ENCODE data around the gene SLC25A47. TPM values are rescaled to one million over a fixed set of nuclear protein-coding genes. Genes with fewer than 3 reads are reported as not detected.
"Not testable (repeated sequence)": the region's sequence is repeated elsewhere in the genome, so short reads cannot be mapped to it uniquely, and the experiment has no call there.

The SLC25A47 gene
- polyA plus RNA-seq = not detected

GRCh38 chr14:100323121-100323941 is at the start of gene SLC25A47:
Gene SLC25A47 (plus strand): TSS chr14:100323339. CDS start chr14:100323415, 76 bp downstream.
- H3K9me3 Mint-ChIP-seq = no peaks in the 10 kb centered on the region
- H3K4me1 Mint-ChIP-seq = peaks cover 0 to 4% (median 2%) of the 10 kb centered on the region in 3 donors
- no peak within 1 kb of the TSS for H3K27ac Mint-ChIP-seq
- no peaks in the 10 kb centered on the region for H3K36me3 Mint-ChIP-seq
- H3K27me3 Mint-ChIP-seq = no peaks in the 10 kb centered on the region
- H3K4me3 Mint-ChIP-seq = peak within 1 kb of the TSS in 1 of 4 donors; percentile 33

GRCh38 chr14:100274250-100274649 is 48.9 kb upstream of the SLC25A47 start:
- Mint-ChIP-seq H3K9me3 (no peaks in the 10 kb centered on the region), H3K27me3 (no peaks in the 10 kb centered on the region), H3K36me3 (peaks cover 2% of the 10 kb centered on the region), H3K27ac (peak overlapping the region in 2 of 3 donors; percentile 13 to 46), H3K4me1 (peaks cover 26 to 30% (median 30%) of the 10 kb centered on the region in 3 donors), H3K4me3 (no peak overlapping the region)

GRCh38 chr14:100275214-100275613 is 47.9 kb upstream of the SLC25A47 start:
- H3K4me1 Mint-ChIP-seq = peaks cover 24 to 33% (median 29%) of the 10 kb centered on the region in 3 donors
- peak overlapping the region in 1 of 4 donors; percentile 19 for H3K4me3 Mint-ChIP-seq
- peaks cover 2% of the 10 kb centered on the region for H3K36me3 Mint-ChIP-seq
- H3K27ac Mint-ChIP-seq = peak overlapping the region in 1 of 3 donors; percentile 89
- H3K9me3 Mint-ChIP-seq = no peaks in the 10 kb centered on the region
- no peaks in the 10 kb centered on the region for H3K27me3 Mint-ChIP-seq

- no peaks in the 10 kb centered on the region for H3K9me3 Mint-ChIP-seq
- H3K4me1 Mint-ChIP-seq = peaks cover 20 to 26% (median 26%) of the 10 kb centered on the region in 3 donors
- no peak overlapping the region for H3K4me3 Mint-ChIP-seq
- peaks cover 2% of the 10 kb centered on the region for H3K36me3 Mint-ChIP-seq
- peak overlapping the region; percentile 23 to 78 (median 41) for H3K27ac Mint-ChIP-seq
- no peaks in the 10 kb centered on the region for H3K27me3 Mint-ChIP-seq
Observed at GRCh38 chr14:100278702-100279101, 44.4 kb upstream of the SLC25A47 start.

- Mint-ChIP-seq H3K9me3 (no peaks in the 10 kb centered on the region), H3K27me3 (no peaks in the 10 kb centered on the region), H3K27ac (peak overlapping the region; percentile 23 to 78 (median 41)), H3K4me3 (no peak overlapping the region), H3K4me1 (peaks cover 19 to 25% (median 25%) of the 10 kb centered on the region in 3 donors), H3K36me3 (peaks cover 2% of the 10 kb centered on the region)
Observed at GRCh38 chr14:100279133-100279532, 44.0 kb upstream of the SLC25A47 start.

- H3K27ac Mint-ChIP-seq = peak overlapping the region in 1 of 3 donors; percentile 23
- peaks cover 15 to 25% (median 24%) of the 10 kb centered on the region in 3 donors for H3K4me1 Mint-ChIP-seq
- no peaks in the 10 kb centered on the region for H3K36me3 Mint-ChIP-seq
Observed at GRCh38 chr14:100279563-100279962, 43.6 kb upstream of the SLC25A47 start.

GRCh38 chr14:100281286-100282082 is 41.7 kb upstream of the SLC25A47 start:
- Mint-ChIP-seq H3K4me1 (peaks cover 10 to 19% (median 19%) of the 10 kb centered on the region in 3 donors), H3K4me3 (no peak overlapping the region), H3K9me3 (no peaks in the 10 kb centered on the region), H3K27ac (no peak overlapping the region), H3K36me3 (no peaks in the 10 kb centered on the region), H3K27me3 (no peaks in the 10 kb centered on the region)

More at GRCh38 chr14:100279563-100279962, 43.6 kb upstream of the SLC25A47 start:
- Mint-ChIP-seq H3K9me3 (no peaks in the 10 kb centered on the region), H3K27me3 (no peaks in the 10 kb centered on the region), H3K4me3 (no peak overlapping the region)

- H3K27ac Mint-ChIP-seq = peak overlapping the region in 1 of 3 donors; percentile 5
- no peak overlapping the region for H3K4me3 Mint-ChIP-seq
- peaks cover 10 to 19% (median 19%) of the 10 kb centered on the region in 3 donors for H3K4me1 Mint-ChIP-seq
- no peaks in the 10 kb centered on the region for H3K36me3 Mint-ChIP-seq
- no peaks in the 10 kb centered on the region for H3K9me3 Mint-ChIP-seq
- no peaks in the 10 kb centered on the region for H3K27me3 Mint-ChIP-seq
Observed at GRCh38 chr14:100282083-100282350, 41.1 kb upstream of the SLC25A47 start.

GRCh38 chr14:100282766-100283419 is 40.2 kb upstream of the SLC25A47 start:
- H3K9me3 Mint-ChIP-seq = no peaks in the 10 kb centered on the region
- no peaks in the 10 kb centered on the region for H3K27me3 Mint-ChIP-seq
- no peaks in the 10 kb centered on the region for H3K36me3 Mint-ChIP-seq
- peaks cover 10 to 19% (median 18%) of the 10 kb centered on the region in 3 donors for H3K4me1 Mint-ChIP-seq
- peak overlapping the region in 2 of 3 donors; percentile 58 to 78 for H3K27ac Mint-ChIP-seq
- H3K4me3 Mint-ChIP-seq = peak overlapping the region in 2 of 4 donors; percentile 9 to 74

- not testable (repeated sequence) for H3K27me3 Mint-ChIP-seq, H3K4me3 Mint-ChIP-seq, H3K36me3 Mint-ChIP-seq, H3K9me3 Mint-ChIP-seq
- peak overlapping the region in 1 of 3 donors; percentile 58 for H3K27ac Mint-ChIP-seq
- H3K4me1 Mint-ChIP-seq = peaks cover 8 to 18% (median 14%) of the 10 kb centered on the region in 3 donors
Observed at GRCh38 chr14:100283436-100283835, 39.7 kb upstream of the SLC25A47 start.

GRCh38 chr14:100283984-100284881 is 38.9 kb upstream of the SLC25A47 start:
- no peaks in the 10 kb centered on the region for H3K27me3 Mint-ChIP-seq

GRCh38 chr14:100285021-100285912 is 37.9 kb upstream of the SLC25A47 start:
- Mint-ChIP-seq H3K4me1 (peaks cover 0 to 7% (median 7%) of the 10 kb centered on the region in 3 donors), H3K27ac (peak overlapping the region in 2 of 3 donors; percentile 57 to 69), H3K36me3 (no peaks in the 10 kb centered on the region), H3K9me3 (no peaks in the 10 kb centered on the region), H3K27me3 (no peaks in the 10 kb centered on the region), H3K4me3 (peak overlapping the region; percentile 68 to 89 (median 84))

More at GRCh38 chr14:100283984-100284881, 38.9 kb upstream of the SLC25A47 start:
- H3K4me1 Mint-ChIP-seq = peaks cover 0 to 10% (median 7%) of the 10 kb centered on the region in 3 donors
- H3K4me3 Mint-ChIP-seq = peak overlapping the region; percentile 62 to 85 (median 83)
- no peaks in the 10 kb centered on the region for H3K36me3 Mint-ChIP-seq
- no peaks in the 10 kb centered on the region for H3K9me3 Mint-ChIP-seq
- H3K27ac Mint-ChIP-seq = peak overlapping the region; percentile 57 to 67 (median 62)

GRCh38 chr14:100285913-100286400 is 37.2 kb upstream of the SLC25A47 start:
- H3K4me1 Mint-ChIP-seq = peaks cover 0 to 9% (median 7%) of the 10 kb centered on the region in 3 donors
- no peaks in the 10 kb centered on the region for H3K9me3 Mint-ChIP-seq
- H3K27me3 Mint-ChIP-seq = no peaks in the 10 kb centered on the region
- peak overlapping the region; percentile 67 to 89 (median 70) for H3K4me3 Mint-ChIP-seq
- H3K36me3 Mint-ChIP-seq = no peaks in the 10 kb centered on the region
- H3K27ac Mint-ChIP-seq = peak overlapping the region; percentile 57 to 87 (median 69)

Data from IgD-negative memory B cell (primary cell).